Dendritic cell treated with granulocyte-macrophage colony-stimulating factor and Interleukin-4, amounts not matched to agents 40 ng/mL and 50 ng/mL, for 4 days (primary cell): ENCODE results near the gene INVS.

Source experiments
- H3K27ac Mint-ChIP-seq: one replicate; pipeline ENCODE4 v1.8.0; 2022; ENCODE audit warnings: mild to moderate bottlenecking, mixed read lengths
- H3K27me3 Mint-ChIP-seq: one replicate; pipeline ENCODE4 v1.8.0; 2022; ENCODE audit warnings: mild to moderate bottlenecking, mixed read lengths
- H3K36me3 Mint-ChIP-seq: one replicate; pipeline ENCODE4 v1.8.0; 2022; ENCODE audit warnings: low read depth, mixed read lengths
- H3K4me1 Mint-ChIP-seq: one replicate; pipeline ENCODE4 v1.8.0; 2022; ENCODE audit warnings: low read depth, mixed read lengths
- H3K4me3 Mint-ChIP-seq: one replicate; pipeline ENCODE4 v1.8.0; 2022; ENCODE audit warnings: mild to moderate bottlenecking, moderate library complexity, mixed read lengths
- H3K9me3 Mint-ChIP-seq: one replicate; pipeline ENCODE4 v1.8.0; 2022; ENCODE audit warnings: mixed read lengths
- intact Hi-C: fragments of 100-400 bp; cut with micrococcal nuclease; formaldehyde crosslinking; loops from one replicate; pipeline ENCODE4 v1.15.0; 2022

The INVS gene

GRCh38 chr9:100240512-100240911 is 141.5 kb downstream of the INVS start:
- Mint-ChIP-seq H3K27ac (no peak overlapping the region), H3K4me1 (no peaks in the 10 kb centered on the region), H3K9me3 (peaks cover 14% of the 10 kb centered on the region), H3K27me3 (no peaks in the 10 kb centered on the region), H3K4me3 (no peak overlapping the region), H3K36me3 (peaks cover 28% of the 10 kb centered on the region)
- intact Hi-C loops, result no loop called here

GRCh38 chr9:100267211-100267610 is 168.2 kb downstream of the INVS start:
- intact Hi-C loops, result no loop called here
- peaks cover 22% of the 10 kb centered on the region for H3K36me3 Mint-ChIP-seq
- H3K4me3 Mint-ChIP-seq, result no peak overlapping the region
- no peaks in the 10 kb centered on the region for H3K9me3 Mint-ChIP-seq
- no peaks in the 10 kb centered on the region for H3K27me3 Mint-ChIP-seq
- no peak overlapping the region for H3K27ac Mint-ChIP-seq
- H3K4me1 Mint-ChIP-seq, result no peaks in the 10 kb centered on the region

DNA sequence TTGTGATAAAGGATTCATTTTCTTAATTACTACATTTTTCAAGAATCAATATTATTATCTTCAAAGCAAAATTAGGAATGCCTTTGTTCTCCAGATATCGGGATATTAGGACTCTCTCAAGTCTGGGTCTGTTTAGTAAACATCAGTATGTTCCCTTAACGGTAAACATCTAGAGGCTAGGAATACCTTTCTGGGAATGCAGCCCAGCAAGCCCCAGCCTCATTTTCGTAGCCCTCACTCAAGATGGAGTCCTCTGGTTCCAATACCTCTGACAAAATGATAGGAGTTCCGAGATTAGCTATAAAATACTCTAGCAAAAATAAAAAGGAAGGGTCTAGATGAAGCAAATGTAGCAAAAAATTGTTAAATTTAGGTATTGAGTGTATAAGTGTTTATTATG is 169.2 kb downstream of the INVS start:
- H3K9me3 Mint-ChIP-seq, result no peaks in the 10 kb centered on the region
- peaks cover 28% of the 10 kb centered on the region for H3K36me3 Mint-ChIP-seq
- H3K4me3 Mint-ChIP-seq, result no peak overlapping the region
- H3K27me3 Mint-ChIP-seq, result no peaks in the 10 kb centered on the region
- no peak overlapping the region for H3K27ac Mint-ChIP-seq
- no peaks in the 10 kb centered on the region for H3K4me1 Mint-ChIP-seq
- intact Hi-C loops, result no loop called here

DNA sequence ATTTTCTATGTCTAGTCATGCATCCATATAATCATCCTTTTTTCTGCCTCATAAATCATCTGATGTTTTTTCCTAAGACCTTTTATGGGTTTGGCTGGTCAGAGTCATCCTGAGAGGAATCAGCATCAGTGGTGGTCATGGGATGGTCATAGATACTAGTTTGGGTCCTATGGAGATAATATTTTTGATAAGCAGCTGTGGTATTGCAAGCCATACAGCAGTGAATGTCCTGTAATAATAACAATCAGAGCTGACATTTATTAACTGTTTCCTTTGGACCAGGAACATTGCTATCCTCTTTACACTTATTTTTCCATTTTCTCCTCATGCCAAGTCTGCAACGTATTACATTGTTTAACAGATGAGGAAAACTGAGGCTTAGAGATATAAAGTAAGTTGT is 170.6 kb downstream of the INVS start:
- Mint-ChIP-seq H3K4me3 (no peak overlapping the region), H3K27me3 (no peaks in the 10 kb centered on the region), H3K4me1 (no peaks in the 10 kb centered on the region), H3K27ac (no peak overlapping the region), H3K36me3 (peaks cover 32% of the 10 kb centered on the region), H3K9me3 (no peaks in the 10 kb centered on the region)
- intact Hi-C loops, result no loop called here

- H3K36me3 Mint-ChIP-seq, result peaks cover 51% of the 10 kb centered on the region
- H3K9me3 Mint-ChIP-seq, result no peaks in the 10 kb centered on the region
- H3K4me1 Mint-ChIP-seq, result peaks cover 13% of the 10 kb centered on the region
- intact Hi-C loops, result no loop called here
- no peak overlapping the region for H3K4me3 Mint-ChIP-seq
- H3K27me3 Mint-ChIP-seq, result no peaks in the 10 kb centered on the region
- H3K27ac Mint-ChIP-seq, result no peak overlapping the region
Observed at GRCh38 chr9:100277166-100277979, 178.3 kb downstream of the INVS start.

GRCh38 chr9:100281066-100281465 is 182.0 kb downstream of the INVS start:
- peaks cover 9% of the 10 kb centered on the region for H3K4me1 Mint-ChIP-seq
- H3K27me3 Mint-ChIP-seq, result no peaks in the 10 kb centered on the region
- intact Hi-C loops, result no loop called here
- H3K36me3 Mint-ChIP-seq, result peaks cover 58% of the 10 kb centered on the region
- H3K9me3 Mint-ChIP-seq, result peaks cover 18% of the 10 kb centered on the region
- no peak overlapping the region for H3K4me3 Mint-ChIP-seq
- H3K27ac Mint-ChIP-seq, result no peak overlapping the region

DNA sequence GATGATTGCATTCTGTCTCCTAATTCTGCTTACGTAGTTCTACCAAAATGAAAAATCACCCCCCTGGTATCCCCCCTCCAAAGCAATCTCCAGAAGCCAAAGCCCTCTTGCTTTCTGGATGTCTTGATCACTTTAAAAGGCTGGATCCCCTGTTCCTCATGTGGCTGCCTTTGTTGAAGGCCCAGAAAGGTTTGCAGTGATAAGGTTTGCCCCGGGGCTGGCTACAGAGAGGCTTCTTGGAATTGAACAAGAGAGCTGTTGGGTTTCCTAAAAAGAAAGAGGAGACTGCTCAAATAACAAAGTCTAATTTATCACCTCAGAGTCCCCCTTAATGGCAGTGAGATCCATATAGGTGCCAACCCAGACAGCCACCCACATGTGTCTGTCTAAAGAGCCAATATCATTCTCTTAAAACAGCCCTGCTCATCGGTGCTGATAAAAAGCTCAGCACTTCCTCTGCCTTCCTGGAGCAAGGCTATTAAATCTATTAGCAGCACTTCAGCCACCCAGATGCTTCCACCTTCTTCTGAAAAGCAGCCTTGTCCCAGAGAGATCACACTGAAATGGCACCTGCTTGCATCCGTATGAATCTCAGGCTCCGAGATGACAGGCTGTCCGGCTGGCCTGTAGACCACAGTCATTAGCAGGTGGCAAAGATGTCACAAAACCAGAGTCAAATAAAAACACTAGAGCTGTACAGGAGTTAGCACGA is 182.8 kb downstream of the INVS start:
- intact Hi-C loops, result no loop called here
- Mint-ChIP-seq H3K9me3 (peaks cover 23% of the 10 kb centered on the region), H3K27me3 (no peaks in the 10 kb centered on the region)

DNA sequence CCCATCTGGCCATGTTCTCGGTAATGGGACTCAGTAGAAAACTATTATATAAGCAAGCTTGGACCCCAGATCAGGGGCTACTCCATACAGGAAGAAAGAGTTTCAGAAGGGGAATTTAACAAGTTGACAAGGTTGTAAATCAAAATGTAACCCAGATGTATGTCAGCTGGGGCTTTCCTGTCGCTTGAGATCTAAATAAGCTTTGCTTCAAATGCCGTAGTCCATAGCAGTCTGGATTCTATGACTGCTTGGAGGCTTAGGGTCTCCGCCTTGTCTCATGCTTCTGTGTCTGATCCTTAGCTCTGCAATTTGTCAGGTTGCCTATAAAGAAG is 183.3 kb downstream of the INVS start:
- intact Hi-C loops, result no loop called here
- H3K4me1 Mint-ChIP-seq, result no peaks in the 10 kb centered on the region
- H3K4me3 Mint-ChIP-seq, result no peak overlapping the region
- peaks cover 55% of the 10 kb centered on the region for H3K36me3 Mint-ChIP-seq
- no peaks in the 10 kb centered on the region for H3K27me3 Mint-ChIP-seq
- H3K9me3 Mint-ChIP-seq, result peaks cover 28% of the 10 kb centered on the region
- H3K27ac Mint-ChIP-seq, result no peak overlapping the region

More for the DNA sequence above, 182.8 kb downstream of the INVS start:
- H3K4me3 Mint-ChIP-seq, result no peak overlapping the region
- peaks cover 55% of the 10 kb centered on the region for H3K36me3 Mint-ChIP-seq
- H3K4me1 Mint-ChIP-seq, result peaks cover under 1% of the 10 kb centered on the region
- no peak overlapping the region for H3K27ac Mint-ChIP-seq

DNA sequence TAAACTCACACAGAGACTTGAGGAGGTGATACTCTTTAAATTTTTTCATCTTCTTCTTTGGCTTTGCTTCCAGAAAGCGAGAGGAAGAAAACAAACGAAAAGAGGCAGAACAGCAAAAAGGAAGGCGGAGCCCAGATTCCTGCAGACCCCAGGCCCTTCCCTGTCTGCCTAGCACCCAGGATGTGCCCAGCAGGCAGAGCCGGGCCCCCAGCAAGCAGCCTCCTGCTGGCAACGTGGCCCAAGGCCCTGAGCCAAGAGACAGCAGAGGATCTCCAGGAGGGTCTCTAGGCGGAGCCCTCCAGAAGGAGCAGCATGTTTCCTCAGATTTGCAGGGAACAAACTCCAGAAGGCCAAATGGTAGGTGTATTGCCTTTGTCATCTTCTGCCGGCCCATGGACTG is 185.2 kb downstream of the INVS start:
- H3K4me3 Mint-ChIP-seq, result no peak overlapping the region
- H3K27ac Mint-ChIP-seq, result no peak overlapping the region
- no peaks in the 10 kb centered on the region for H3K4me1 Mint-ChIP-seq
- peaks cover 36% of the 10 kb centered on the region for H3K9me3 Mint-ChIP-seq
- H3K36me3 Mint-ChIP-seq, result peaks cover 58% of the 10 kb centered on the region
- intact Hi-C loops, result no loop called here
- no peaks in the 10 kb centered on the region for H3K27me3 Mint-ChIP-seq

- intact Hi-C loops, result no loop called here
- Mint-ChIP-seq H3K36me3 (peaks cover 66% of the 10 kb centered on the region), H3K9me3 (peaks cover 36% of the 10 kb centered on the region), H3K27me3 (no peaks in the 10 kb centered on the region), H3K27ac (no peak overlapping the region), H3K4me3 (no peak overlapping the region), H3K4me1 (no peaks in the 10 kb centered on the region)
Observed at GRCh38 chr9:100285080-100285479, 186.0 kb downstream of the INVS start.

DNA sequence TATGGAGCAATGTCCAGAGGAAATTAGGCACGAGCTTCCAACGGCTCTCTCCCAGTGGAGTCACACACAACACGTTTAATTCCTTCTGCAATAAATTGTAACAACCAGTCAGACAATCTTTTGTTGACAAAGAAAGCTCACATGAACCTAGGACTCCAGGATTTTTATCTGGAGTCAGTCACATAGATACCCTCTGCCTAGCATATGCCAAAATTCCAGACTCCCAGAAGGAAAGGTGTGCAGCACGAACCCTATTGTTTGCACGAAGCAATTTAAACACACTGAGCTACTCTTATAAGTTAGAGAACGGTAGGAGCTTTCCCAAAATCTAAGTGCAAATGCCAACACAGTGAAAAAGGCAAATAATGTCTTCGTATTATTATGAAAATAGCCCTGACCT is 186.6 kb downstream of the INVS start:
- Mint-ChIP-seq H3K9me3 (peaks cover 36% of the 10 kb centered on the region), H3K27me3 (no peaks in the 10 kb centered on the region), H3K4me1 (no peaks in the 10 kb centered on the region), H3K4me3 (no peak overlapping the region), H3K27ac (no peak overlapping the region), H3K36me3 (peaks cover 71% of the 10 kb centered on the region)
- intact Hi-C loops, result no loop called here

DNA sequence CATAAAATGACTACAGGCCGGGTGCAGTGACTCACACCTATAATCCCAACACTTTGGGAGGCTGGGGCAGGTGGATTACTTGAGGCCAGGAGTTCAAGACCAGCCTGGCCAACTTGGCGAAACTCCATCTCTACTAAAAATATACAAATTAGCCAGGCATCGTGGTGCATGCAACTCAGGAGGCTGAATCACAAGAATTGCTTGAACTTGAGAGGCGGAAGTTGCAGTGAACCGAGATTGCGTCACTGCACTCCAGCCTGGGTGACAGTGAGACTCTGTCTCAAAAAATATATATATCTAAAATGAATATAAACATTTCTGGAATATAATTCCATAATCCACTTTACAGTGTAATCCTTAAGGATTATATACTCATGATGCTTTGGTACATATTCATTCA is 187.2 kb downstream of the INVS start:
- Mint-ChIP-seq H3K9me3 (peaks cover 36% of the 10 kb centered on the region), H3K4me1 (no peaks in the 10 kb centered on the region)
- intact Hi-C loops, result no loop called here

DNA sequence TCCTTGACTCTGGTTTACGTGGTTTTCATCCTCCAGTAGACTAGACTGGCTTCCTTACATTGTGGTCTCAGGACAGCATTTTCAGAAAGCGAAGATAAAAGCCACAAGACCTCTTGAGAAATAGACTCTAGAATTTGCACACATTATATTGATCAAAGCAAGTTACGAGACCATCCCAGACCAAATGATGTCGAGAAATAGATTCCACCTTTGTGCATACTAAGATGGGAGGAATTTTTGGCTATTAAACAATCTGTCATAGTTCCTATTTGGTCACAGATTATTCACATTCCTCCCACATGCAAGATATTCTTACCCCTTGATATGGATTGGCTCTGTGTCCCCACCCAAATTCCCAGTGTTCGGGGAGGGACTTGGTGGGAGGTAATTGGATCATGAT is 188.1 kb downstream of the INVS start:
- Mint-ChIP-seq H3K9me3 (peaks cover 36% of the 10 kb centered on the region), H3K4me1 (no peaks in the 10 kb centered on the region), H3K27ac (no peak overlapping the region), H3K36me3 (peaks cover 85% of the 10 kb centered on the region), H3K27me3 (no peaks in the 10 kb centered on the region), H3K4me3 (no peak overlapping the region)
- intact Hi-C loops, result no loop called here

More for the DNA sequence above, 187.2 kb downstream of the INVS start:
- H3K4me3 Mint-ChIP-seq, result no peak overlapping the region
- H3K36me3 Mint-ChIP-seq, result peaks cover 78% of the 10 kb centered on the region
- H3K27ac Mint-ChIP-seq, result no peak overlapping the region
- no peaks in the 10 kb centered on the region for H3K27me3 Mint-ChIP-seq

DNA sequence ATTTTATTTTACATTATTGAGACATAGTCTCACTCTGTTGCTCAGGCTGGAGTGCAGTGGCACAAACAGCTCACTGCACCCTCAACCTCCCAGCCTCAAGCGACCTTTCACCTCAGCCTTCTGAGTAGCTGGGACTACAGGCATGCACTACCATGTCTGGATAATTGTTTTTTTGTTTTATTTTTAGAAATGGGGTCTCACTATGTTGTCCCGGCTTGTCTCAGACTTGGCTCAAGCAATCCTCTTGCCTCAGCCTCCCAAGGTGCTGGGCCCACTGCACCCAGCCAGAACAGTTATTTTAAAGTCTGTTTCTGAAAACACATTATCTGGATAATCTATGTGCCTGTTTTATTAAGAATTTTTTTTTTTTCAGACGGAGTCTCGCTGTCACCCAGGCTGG is 191.7 kb downstream of the INVS start:
- no peaks in the 10 kb centered on the region for H3K27me3 Mint-ChIP-seq
- H3K4me1 Mint-ChIP-seq, result no peaks in the 10 kb centered on the region
- H3K36me3 Mint-ChIP-seq, result peaks cover 95% of the 10 kb centered on the region
- no peak overlapping the region for H3K4me3 Mint-ChIP-seq
- intact Hi-C loops, result no loop called here
- peaks cover 22% of the 10 kb centered on the region for H3K9me3 Mint-ChIP-seq
- H3K27ac Mint-ChIP-seq, result no peak overlapping the region
